ENCODE results near the gene APC2. TPM values are rescaled to one million over a fixed set of nuclear protein-coding genes. Genes with fewer than 3 reads are reported as not detected.

APC2 gene
- polyA plus RNA-seq, 1 donor from 2014 or later, result 50.5 TPM

DNA sequence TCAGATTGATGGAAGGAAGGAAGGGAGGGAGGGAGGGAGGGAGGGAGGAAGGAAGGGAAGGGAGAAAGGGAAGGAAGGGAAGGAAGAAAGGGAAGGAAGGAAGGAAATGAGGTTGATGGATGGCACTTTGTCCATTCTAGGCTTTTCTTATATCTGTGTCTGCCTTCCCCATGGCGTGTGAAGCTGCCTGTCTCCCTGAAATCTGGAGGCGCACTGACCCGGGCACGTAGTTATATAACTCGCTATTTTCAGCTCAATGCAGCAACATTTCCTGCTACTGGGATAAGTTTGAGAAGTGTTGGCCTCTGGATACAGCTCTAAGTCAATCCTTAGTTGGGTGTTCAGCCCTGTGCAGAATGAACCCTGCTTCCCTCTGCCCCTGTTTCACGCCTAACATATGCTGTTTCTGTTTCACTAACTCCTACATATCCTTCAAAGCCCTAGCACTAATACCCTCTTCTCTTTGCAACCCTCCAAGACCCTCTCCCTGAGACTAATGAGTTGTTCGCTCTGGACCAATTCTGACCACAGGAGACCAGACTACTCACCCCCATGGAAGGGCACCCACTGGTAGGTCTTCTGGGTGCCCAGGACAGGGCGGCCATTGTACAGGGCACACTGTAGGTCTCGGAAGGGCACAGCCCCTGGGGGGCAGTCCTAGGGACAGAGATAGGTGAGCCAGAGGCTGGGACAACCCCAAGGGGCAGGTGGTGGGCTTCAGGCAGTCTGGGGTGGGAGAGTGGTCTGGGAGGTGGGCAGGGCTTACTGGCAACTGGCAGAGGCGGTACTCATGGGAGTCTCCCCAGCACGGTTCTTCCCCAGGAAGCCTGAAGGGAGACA lies 59.9 kb downstream of the APC2 start:
- no peak overlapping the region for H2AFZ ChIP-seq (ENCODE audit: low read depth, low read length)
- H3K9me2 ChIP-seq (ENCODE audit: insufficient read depth, low read length), result no peaks in the 10 kb centered on the region
- no peaks in the 10 kb centered on the region for H3K79me2 ChIP-seq (replicated peaks; ENCODE audit: insufficient read depth, low read length)
- H3K4me2 ChIP-seq (ENCODE audit: low read length), result no peak overlapping the region
- H4K20me1 ChIP-seq (ENCODE audit: insufficient read depth), result no peaks in the 10 kb centered on the region
- no peak overlapping the region for H3K9ac ChIP-seq (ENCODE audit: low read length)
- no peaks in the 10 kb centered on the region for H3F3A ChIP-seq (ENCODE audit: insufficient read depth, low read length, poor library complexity, severe bottlenecking)
- no peaks in the 10 kb centered on the region for H3K9me3 ChIP-seq (ENCODE audit: low read length)
- peaks cover 22% of the 10 kb centered on the region for H3K27me3 ChIP-seq (ENCODE audit: insufficient read depth, low read depth, low read length)
- no peaks in the 10 kb centered on the region for H3K36me3 ChIP-seq (ENCODE audit: insufficient read depth, low read length)
- no peak overlapping the region for H3K4me3 ChIP-seq (ENCODE audit: low read length)
- TF ChIP-seq RAD21 (conservative IDR thresholded peaks at IDR 0.05) (no peak), TAF1 (IDR thresholded peaks at IDR 0.05; ENCODE audit: low read depth) (no peak), MXI1 (conservative IDR thresholded peaks at IDR 0.05; ENCODE audit: poor library complexity, severe bottlenecking) (no peak)
- TF ChIP-seq, protein P1, sequence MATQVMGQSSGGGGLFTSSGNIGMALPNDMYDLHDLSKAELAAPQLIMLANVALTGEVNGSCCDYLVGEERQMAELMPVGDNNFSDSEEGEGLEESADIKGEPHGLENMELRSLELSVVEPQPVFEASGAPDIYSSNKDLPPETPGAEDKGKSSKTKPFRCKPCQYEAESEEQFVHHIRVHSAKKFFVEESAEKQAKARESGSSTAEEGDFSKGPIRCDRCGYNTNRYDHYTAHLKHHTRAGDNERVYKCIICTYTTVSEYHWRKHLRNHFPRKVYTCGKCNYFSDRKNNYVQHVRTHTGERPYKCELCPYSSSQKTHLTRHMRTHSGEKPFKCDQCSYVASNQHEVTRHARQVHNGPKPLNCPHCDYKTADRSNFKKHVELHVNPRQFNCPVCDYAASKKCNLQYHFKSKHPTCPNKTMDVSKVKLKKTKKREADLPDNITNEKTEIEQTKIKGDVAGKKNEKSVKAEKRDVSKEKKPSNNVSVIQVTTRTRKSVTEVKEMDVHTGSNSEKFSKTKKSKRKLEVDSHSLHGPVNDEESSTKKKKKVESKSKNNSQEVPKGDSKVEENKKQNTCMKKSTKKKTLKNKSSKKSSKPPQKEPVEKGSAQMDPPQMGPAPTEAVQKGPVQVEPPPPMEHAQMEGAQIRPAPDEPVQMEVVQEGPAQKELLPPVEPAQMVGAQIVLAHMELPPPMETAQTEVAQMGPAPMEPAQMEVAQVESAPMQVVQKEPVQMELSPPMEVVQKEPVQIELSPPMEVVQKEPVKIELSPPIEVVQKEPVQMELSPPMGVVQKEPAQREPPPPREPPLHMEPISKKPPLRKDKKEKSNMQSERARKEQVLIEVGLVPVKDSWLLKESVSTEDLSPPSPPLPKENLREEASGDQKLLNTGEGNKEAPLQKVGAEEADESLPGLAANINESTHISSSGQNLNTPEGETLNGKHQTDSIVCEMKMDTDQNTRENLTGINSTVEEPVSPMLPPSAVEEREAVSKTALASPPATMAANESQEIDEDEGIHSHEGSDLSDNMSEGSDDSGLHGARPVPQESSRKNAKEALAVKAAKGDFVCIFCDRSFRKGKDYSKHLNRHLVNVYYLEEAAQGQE (IDR thresholded peaks at IDR 0.05; ENCODE audit: borderline replicate concordance), result no peak
- TF ChIP-seq, protein P2, sequence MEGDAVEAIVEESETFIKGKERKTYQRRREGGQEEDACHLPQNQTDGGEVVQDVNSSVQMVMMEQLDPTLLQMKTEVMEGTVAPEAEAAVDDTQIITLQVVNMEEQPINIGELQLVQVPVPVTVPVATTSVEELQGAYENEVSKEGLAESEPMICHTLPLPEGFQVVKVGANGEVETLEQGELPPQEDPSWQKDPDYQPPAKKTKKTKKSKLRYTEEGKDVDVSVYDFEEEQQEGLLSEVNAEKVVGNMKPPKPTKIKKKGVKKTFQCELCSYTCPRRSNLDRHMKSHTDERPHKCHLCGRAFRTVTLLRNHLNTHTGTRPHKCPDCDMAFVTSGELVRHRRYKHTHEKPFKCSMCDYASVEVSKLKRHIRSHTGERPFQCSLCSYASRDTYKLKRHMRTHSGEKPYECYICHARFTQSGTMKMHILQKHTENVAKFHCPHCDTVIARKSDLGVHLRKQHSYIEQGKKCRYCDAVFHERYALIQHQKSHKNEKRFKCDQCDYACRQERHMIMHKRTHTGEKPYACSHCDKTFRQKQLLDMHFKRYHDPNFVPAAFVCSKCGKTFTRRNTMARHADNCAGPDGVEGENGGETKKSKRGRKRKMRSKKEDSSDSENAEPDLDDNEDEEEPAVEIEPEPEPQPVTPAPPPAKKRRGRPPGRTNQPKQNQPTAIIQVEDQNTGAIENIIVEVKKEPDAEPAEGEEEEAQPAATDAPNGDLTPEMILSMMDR (IDR thresholded peaks at IDR 0.05; ENCODE audit: poor library complexity, severe bottlenecking), result no peak
- H3K27ac ChIP-seq (ENCODE audit: low read length), result no peak overlapping the region

DNA sequence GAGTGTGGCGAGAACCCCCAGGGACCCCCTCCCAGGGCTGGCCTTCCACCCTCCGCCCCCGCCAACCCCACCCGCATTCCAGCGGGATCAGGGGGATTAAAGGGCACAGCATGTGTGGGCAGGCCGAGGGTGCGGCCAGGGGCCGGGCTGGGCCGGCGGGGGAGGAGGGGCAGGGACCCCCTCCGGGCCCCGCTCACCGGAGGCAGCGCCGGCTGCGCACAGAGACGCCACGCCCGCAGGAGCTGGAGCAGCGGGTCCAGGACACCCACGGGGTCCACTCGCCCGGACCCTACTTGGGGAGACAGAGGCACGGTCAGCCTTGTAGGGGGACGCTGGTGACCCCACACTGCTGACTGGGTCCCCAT lies 60.5 kb downstream of the APC2 start:
- H3K9ac ChIP-seq (ENCODE audit: low read length), result no peak overlapping the region
- H3K4me3 ChIP-seq (ENCODE audit: low read length), result no peak overlapping the region
- no peaks in the 10 kb centered on the region for H4K20me1 ChIP-seq (ENCODE audit: insufficient read depth)
- no peaks in the 10 kb centered on the region for H3K36me3 ChIP-seq (ENCODE audit: insufficient read depth, low read length)
- H3F3A ChIP-seq (ENCODE audit: insufficient read depth, low read length, poor library complexity, severe bottlenecking), result no peaks in the 10 kb centered on the region
- no peaks in the 10 kb centered on the region for H3K9me2 ChIP-seq (ENCODE audit: insufficient read depth, low read length)
- H3K79me2 ChIP-seq (replicated peaks; ENCODE audit: insufficient read depth, low read length), result no peaks in the 10 kb centered on the region
- no peak overlapping the region for H3K27ac ChIP-seq (ENCODE audit: low read length)
- H2AFZ ChIP-seq (ENCODE audit: low read depth, low read length), result no peak overlapping the region
- H3K4me2 ChIP-seq (ENCODE audit: low read length), result no peak overlapping the region
- no peaks in the 10 kb centered on the region for H3K9me3 ChIP-seq (ENCODE audit: low read length)
- TF ChIP-seq TAF1 (IDR thresholded peaks at IDR 0.05; ENCODE audit: low read depth) (no peak), EP300 (conservative IDR thresholded peaks at IDR 0.05; ENCODE audit: poor library complexity, severe bottlenecking) (no peak), MXI1 (conservative IDR thresholded peaks at IDR 0.05; ENCODE audit: poor library complexity, severe bottlenecking) (no peak), RAD21 (conservative IDR thresholded peaks at IDR 0.05) (no peak), POLR2AphosphoS5 (IDR thresholded peaks at IDR 0.05) (no peak), EZH2 (IDR thresholded peaks at IDR 0.05; ENCODE audit: borderline replicate concordance, insufficient read depth, low read length, poor library complexity, severe bottlenecking) (no peak), SMC3 (conservative IDR thresholded peaks at IDR 0.05; ENCODE audit: poor library complexity) (no peak)
- TF ChIP-seq, protein P2 (IDR thresholded peaks at IDR 0.05; ENCODE audit: poor library complexity, severe bottlenecking), result no peak
- TF ChIP-seq, protein P1 (IDR thresholded peaks at IDR 0.05; ENCODE audit: borderline replicate concordance), result no peak
- H3K27me3 ChIP-seq (ENCODE audit: insufficient read depth, low read depth, low read length), result peaks cover 22% of the 10 kb centered on the region

All from neural cell (in vitro differentiated cells).